HepG2 (cell line): ENCODE measurements around the gene SIT1. TPM values are rescaled to one million over a fixed set of nuclear protein-coding genes. Genes with fewer than 3 reads are reported as not detected.

Experiments used
- CAMTA2 ChIP-seq: sonication (generic); formaldehyde crosslinking; IDR thresholded peaks from 2 replicates; pipeline ENCODE4 v1.4.0; 2020; ENCODE audit warnings: mild to moderate bottlenecking, missing genetic modification reagents, borderline replicate concordance
- ERF ChIP-seq: IDR thresholded peaks from 2 replicates; pipeline ENCODE4 v1.6.1; 2018; ENCODE audit warnings: missing biosample characterization, missing genetic modification reagents
- MAFG ChIP-seq: sonication (generic); formaldehyde crosslinking; IDR thresholded peaks from 2 replicates; pipeline ENCODE4 v1.5.1; 2020; ENCODE audit warnings: mild to moderate bottlenecking, missing genetic modification reagents
- MYC ChIP-seq: sonication (generic); formaldehyde crosslinking; IDR thresholded peaks from 2 replicates; pipeline ENCODE4 v1.9.0; 2021; ENCODE audit warnings: missing genetic modification reagents, borderline replicate concordance
- NR2C2 ChIP-seq: sonication (generic); formaldehyde crosslinking; IDR thresholded peaks from 2 replicates; pipeline ENCODE4 v1.4.0; 2020; ENCODE audit warnings: missing genetic modification reagents, mild to moderate bottlenecking, moderate library complexity, borderline replicate concordance
- PAXIP1 ChIP-seq: sonication (generic); formaldehyde crosslinking; conservative IDR thresholded peaks from 2 replicates; pipeline ENCODE4 v1.4.0; 2020; ENCODE audit warnings: mild to moderate bottlenecking, missing genetic modification reagents, moderate library complexity
- PCBP2 ChIP-seq: fragments of 200-400 bp; formaldehyde crosslinking; optimal IDR thresholded peaks from 2 replicates; pipeline ENCODE3; 2018; ENCODE audit warnings: low read length, low read depth; ENCODE audit not compliant: poor library complexity, severe bottlenecking
- STAT5B ChIP-seq: sonication (generic); formaldehyde crosslinking; IDR thresholded peaks from 2 replicates; pipeline ENCODE4 v1.4.0; 2020; ENCODE audit warnings: missing genetic modification reagents
- TAF1 ChIP-seq: sonication (generic); formaldehyde crosslinking; IDR thresholded peaks from 2 replicates; pipeline ENCODE4 v1.4.0; 2020; ENCODE audit warnings: missing genetic modification reagents
- TCF7L2 ChIP-seq: IDR thresholded peaks from 2 replicates; pipeline ENCODE4 v1.6.1; 2011; ENCODE audit warnings: mild to moderate bottlenecking, low read depth, low read length, moderate library complexity
- TOE1 ChIP-seq: sonication (generic); formaldehyde crosslinking; IDR thresholded peaks from 2 replicates; pipeline ENCODE4 v1.4.0; 2020; ENCODE audit warnings: mild to moderate bottlenecking, missing genetic modification reagents
- ZBTB21 ChIP-seq: sonication (generic); formaldehyde crosslinking; IDR thresholded peaks from 2 replicates; pipeline ENCODE4 v1.4.0; 2020; ENCODE audit warnings: missing genetic modification reagents
- ZKSCAN5 ChIP-seq: sonication (generic); formaldehyde crosslinking; IDR thresholded peaks from 2 replicates; pipeline ENCODE4 v1.5.1; 2020; ENCODE audit warnings: mild to moderate bottlenecking, missing genetic modification reagents
- ZNF180 ChIP-seq: sonication (generic); formaldehyde crosslinking; IDR thresholded peaks from 2 replicates; pipeline ENCODE4 v1.4.0; 2020; ENCODE audit warnings: low read depth, missing genetic modification reagents, borderline replicate concordance
- ZNF326 ChIP-seq: sonication (generic); formaldehyde crosslinking; IDR thresholded peaks from 2 replicates; pipeline ENCODE4 v1.4.0; 2020; ENCODE audit warnings: missing genetic modification reagents, borderline replicate concordance
- ZNF430 ChIP-seq: sonication (generic); formaldehyde crosslinking; IDR thresholded peaks from 2 replicates; pipeline ENCODE4 v1.9.0; 2021; ENCODE audit warnings: mild to moderate bottlenecking, missing genetic modification reagents
- ZNF549 ChIP-seq: sonication (generic); formaldehyde crosslinking; IDR thresholded peaks from 2 replicates; pipeline ENCODE4 v1.5.0; 2020; ENCODE audit warnings: missing genetic modification reagents
- ZNF746 ChIP-seq: sonication (generic); formaldehyde crosslinking; IDR thresholded peaks from 2 replicates; pipeline ENCODE4 v1.8.0; 2022; ENCODE audit warnings: mild to moderate bottlenecking, missing genetic modification reagents
- ZNF841 ChIP-seq: sonication (generic); formaldehyde crosslinking; IDR thresholded peaks from 2 replicates; pipeline ENCODE4 v1.8.1; 2023; ENCODE audit warnings: missing genetic modification reagents, borderline replicate concordance
- polyA plus RNA-seq, 8 experiments: library from polyadenylated mRNA; depleted of rRNA in 3 of 8; stranded (reverse) in 7 of 8; unstranded in 1 of 8; fragments of >200 nt; fragmentation: Illumina TruSeq in 4 of 8; extraction: Trizol in 4 of 8; gene quantifications; 2 replicates each; pipeline versions ENCODE4 v1.2.1 to v1.2.3, GENCODE V29; 2011 to 2016; ENCODE audit warnings: low read depth in 4 of 8, missing spikeins in 1 of 8, mixed read lengths in 1 of 8; ENCODE audit not compliant: insufficient read depth in 1 of 8
- total RNA-seq, 5 experiments: library from RNA; depleted of rRNA; stranded (reverse); fragments of >200 nt; fragmentation: Illumina TruSeq; extraction: Trizol; gene quantifications; 2 replicates each; pipeline ENCODE4 v1.2.3, GENCODE V29; 2016; ENCODE audit warnings: low read depth in 1 of 5
- TF ChIP-seq, protein P1 (sequence below): sonication (generic); formaldehyde crosslinking; IDR thresholded peaks from 2 replicates; pipeline ENCODE4 v1.4.0; 2020; ENCODE audit warnings: mild to moderate bottlenecking, missing genetic modification reagents

SIT1 gene
- total and polyA plus RNA-seq, 2 of the 13 experiments (the other 11 are each of a cell fraction or from before 2014, with no cell fraction given) = 0.09 to 6.7 TPM

GRCh38 chr9:35603986-35604577, 46.6 kb downstream of the SIT1 start (continued):
- TF ChIP-seq, protein P1, sequence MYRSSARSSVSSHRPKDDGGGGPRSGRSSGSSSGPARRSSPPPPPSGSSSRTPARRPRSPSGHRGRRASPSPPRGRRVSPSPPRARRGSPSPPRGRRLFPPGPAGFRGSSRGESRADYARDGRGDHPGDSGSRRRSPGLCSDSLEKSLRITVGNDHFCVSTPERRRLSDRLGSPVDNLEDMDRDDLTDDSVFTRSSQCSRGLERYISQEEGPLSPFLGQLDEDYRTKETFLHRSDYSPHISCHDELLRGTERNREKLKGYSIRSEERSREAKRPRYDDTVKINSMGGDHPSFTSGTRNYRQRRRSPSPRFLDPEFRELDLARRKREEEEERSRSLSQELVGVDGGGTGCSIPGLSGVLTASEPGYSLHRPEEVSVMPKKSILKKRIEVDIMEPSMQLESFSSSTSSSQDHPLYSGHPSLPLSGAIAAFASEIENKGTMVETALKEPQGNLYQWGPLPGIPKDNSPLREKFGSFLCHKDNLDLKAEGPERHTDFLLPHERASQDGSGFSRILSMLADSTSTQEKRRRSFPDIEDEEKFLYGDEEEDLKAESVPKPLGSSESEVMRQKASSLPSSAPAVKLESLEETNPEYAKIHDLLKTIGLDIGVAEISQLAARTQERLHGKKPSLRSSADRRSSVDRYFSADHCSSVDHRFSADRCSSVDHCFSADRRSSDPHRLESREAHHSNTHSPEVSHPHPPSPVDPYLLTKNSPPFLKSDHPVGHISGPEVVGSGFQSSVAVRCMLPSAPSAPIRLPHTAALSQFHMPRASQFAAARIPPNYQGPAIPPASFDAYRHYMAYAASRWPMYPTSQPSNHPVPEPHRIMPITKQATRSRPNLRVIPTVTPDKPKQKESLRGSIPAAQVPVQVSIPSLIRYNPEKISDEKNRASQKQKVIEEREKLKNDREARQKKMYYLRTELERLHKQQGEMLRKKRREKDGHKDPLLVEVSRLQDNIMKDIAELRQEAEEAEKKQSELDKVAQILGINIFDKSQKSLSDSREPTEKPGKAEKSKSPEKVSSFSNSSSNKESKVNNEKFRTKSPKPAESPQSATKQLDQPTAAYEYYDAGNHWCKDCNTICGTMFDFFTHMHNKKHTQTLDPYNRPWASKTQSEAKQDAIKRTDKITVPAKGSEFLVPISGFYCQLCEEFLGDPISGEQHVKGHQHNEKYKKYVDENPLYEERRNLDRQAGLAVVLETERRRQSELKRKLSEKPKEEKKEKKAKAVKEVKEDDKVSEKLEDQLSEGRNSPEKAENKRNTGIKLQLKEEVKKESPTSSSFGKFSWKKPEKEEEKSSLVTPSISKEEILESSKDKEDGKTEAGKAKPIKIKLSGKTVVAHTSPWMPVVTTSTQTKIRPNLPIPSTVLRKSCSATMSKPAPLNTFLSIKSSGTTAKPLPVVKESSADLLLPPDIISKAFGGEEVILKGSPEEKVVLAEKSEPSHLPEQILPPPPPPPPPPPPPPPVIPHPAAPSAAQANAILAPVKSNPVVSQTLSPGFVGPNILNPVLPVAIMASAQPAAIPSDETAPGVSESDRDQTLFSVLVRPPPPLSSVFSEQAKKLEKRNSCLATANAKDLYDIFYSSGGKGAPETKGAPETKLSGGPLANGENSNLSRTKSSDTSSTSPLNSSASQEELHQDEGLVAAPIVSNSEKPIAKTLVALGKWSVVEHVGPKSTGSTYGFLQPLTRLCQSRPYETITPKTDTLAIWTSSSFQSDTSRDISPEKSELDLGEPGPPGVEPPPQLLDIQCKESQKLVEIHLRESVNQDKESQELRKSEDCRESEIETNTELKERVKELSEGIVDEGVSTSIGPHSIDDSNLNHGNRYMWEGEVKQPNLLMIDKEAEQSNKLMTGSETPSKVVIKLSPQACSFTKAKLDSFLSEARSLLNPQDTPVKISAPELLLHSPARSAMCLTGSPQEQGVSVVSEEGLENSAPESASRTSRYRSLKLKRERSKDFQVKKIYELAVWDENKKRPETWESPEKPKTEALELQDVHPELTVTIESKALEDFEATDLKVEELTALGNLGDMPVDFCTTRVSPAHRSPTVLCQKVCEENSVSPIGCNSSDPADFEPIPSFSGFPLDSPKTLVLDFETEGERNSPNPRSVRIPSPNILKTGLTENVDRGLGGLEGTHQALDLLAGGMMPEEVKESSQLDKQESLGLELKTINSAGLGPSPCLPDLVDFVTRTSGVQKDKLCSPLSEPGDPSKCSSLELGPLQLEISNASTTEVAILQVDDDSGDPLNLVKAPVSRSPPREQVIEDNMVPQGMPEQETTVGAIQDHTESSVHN (CRISPR knock-in tag) = 0 out of 2 replicates have a peak, but pooled peaks have one; percentile 75
- no peak for TF ChIP-seq ZNF326
- TF ChIP-seq ERF (CRISPR knock-in tag) = peak; percentile 90
- no peak for TF ChIP-seq TOE1 (CRISPR knock-in tag)
- no peak for TF ChIP-seq PCBP2
- TF ChIP-seq ZNF841 (CRISPR knock-in tag) = no peak
- TF ChIP-seq ZBTB21 = no peak
- TF ChIP-seq ZNF746 (CRISPR knock-in tag) = peak; percentile 40; the same call in 1 of the 2 replicates
- TF ChIP-seq TCF7L2 = no peak
- TF ChIP-seq PAXIP1 (CRISPR knock-in tag) = peak; percentile 70; the same call in 1 of the 2 replicates
- no peak for TF ChIP-seq ZNF549 (CRISPR knock-in tag)
- peak; percentile 88 for TF ChIP-seq MYC (CRISPR knock-in tag)
- no peak for TF ChIP-seq MAFG (CRISPR knock-in tag)
- TF ChIP-seq ZNF430 (CRISPR knock-in tag) = no peak
- TF ChIP-seq CAMTA2 (CRISPR knock-in tag) = peak; percentile 49; the same call in 1 of the 2 replicates
- no peak for TF ChIP-seq ZKSCAN5 (CRISPR knock-in tag)
- 0 out of 2 replicates have a peak, but pooled peaks have one; percentile 82 for TF ChIP-seq STAT5B
- peak; percentile 71 for TF ChIP-seq NR2C2
- no peak for TF ChIP-seq ZNF180 (CRISPR knock-in tag)
- TF ChIP-seq TAF1 (CRISPR knock-in tag) = peak; percentile 73; the same call in 1 of the 2 replicates
